GM18858 (cell line): ENCODE data around the gene KRT28.
"Not testable (repeated sequence)": the region's sequence is repeated elsewhere in the genome, so short reads cannot be mapped to it uniquely, and the experiment has no call there.

ENCODE experiments used
- ATAC-seq: cut with Tn5 transposase; IDR thresholded peaks from one replicate; pipeline ENCODE4 v1.9.1; 2021; ENCODE audit not compliant: unreplicated experiment

The KRT28 gene

DNA sequence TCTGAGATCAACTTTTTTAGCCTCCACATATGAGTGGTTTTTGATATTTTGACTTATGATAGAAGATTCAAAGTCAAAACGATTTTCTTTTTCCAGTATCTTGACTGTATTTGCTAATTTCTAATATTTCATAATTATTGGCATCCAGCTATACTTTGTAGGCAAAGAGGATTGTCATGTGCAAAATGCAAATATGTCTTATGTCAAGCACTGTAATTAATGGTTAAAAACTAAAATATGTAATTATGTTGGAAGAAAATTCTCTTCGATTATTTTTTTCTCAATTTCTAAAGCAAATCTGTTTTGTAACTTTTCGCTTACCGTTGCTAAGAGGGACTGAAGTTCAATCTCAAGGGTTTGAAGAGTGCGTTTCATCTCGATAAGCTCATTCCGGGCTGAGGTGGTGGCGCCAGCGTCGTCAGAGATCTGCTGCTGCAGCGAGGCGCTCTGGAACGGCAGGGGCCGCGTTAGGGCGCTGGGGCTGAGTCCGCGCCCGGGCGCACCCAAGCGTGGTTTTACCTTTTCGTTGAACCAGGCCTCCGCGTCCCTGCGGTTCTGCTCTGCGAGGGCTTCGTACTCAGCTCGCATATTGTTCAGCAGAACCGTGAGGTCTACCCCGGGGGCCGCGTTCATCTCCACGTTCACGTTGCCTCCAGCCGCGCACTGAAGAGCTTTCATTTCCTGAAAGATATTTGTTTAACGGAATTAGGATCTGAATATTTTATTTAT is 20.4 kb downstream of the KRT28 start:
- no peak for ATAC-seq

DNA sequence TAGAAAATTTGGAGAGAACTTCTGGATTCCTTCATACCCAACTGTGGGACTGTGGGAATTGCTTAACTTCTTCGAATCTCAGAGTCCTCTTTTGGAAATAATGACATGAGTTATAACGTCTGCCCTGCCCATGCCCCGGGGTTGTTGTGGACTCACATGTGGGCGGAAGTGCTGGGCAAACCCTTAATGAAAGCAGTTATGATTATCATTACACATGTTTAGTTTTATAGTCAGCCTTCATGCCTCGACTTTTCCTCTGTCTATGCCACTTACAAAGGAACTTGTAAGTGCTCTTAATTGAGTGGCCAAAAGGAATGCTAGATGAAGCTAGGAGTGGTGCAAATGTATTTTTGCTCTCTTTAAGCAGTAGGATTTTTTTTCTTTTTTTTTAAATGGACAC is 21.3 kb downstream of the KRT28 start:
- ATAC-seq: no peak

DNA sequence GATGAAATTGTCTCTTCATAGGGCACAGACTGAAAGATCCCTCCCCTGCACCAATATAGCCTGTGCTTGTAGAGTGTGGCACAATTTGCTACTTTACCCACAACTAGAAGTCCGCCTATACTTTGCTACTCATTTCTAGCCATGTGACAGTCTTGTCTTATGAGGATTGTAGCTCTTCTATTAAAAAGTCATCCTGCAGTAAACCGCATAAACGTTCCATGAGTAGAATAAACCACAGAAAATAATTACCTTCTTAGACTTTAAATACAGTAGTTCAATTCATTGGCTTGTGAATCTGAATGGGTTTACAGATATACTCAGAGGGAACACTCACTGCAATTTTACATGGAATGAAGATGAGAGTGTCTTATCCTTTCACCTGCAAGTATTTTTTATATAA is 21.8 kb downstream of the KRT28 start:
- ATAC-seq: no peak

DNA sequence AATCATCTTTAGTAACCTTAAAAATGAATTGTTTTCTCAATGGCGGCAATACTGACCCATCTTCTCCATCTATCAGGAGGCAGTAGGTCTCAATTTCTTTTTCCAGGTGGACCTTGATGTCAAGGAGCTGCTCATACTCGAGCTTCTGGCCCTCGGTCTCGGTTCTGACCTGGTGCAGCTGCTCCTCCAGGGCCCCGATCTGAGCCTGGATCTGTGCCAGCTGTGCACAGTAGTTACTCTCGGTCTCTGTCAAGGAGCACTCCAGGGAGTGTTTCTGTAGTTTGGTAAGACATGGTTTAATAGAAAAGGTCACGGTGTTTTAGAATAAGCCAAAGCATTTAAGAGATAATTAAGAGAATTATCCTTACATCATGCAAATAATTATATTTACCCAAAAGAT is 22.3 kb downstream of the KRT28 start:
- no peak for ATAC-seq

DNA sequence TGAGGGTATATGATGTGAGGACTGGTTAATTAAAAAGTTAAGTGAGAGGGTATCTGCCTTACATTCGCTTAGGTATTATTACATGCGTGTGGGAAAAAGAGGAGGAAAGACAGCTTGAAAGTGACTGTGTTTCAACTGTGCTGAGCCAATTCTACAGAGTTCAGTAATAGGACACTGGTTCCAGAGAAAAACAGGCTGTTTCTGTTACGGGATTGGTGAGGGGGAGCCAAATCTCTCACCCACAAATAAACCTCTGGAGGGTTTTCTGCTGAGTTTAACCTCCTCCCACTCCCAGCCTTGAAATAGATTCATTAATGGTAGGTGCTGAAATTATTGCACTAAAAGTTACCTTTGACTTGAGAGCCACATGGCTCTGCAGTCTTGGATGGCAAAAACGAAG is 23.8 kb downstream of the KRT28 start:
- no peak for ATAC-seq

DNA sequence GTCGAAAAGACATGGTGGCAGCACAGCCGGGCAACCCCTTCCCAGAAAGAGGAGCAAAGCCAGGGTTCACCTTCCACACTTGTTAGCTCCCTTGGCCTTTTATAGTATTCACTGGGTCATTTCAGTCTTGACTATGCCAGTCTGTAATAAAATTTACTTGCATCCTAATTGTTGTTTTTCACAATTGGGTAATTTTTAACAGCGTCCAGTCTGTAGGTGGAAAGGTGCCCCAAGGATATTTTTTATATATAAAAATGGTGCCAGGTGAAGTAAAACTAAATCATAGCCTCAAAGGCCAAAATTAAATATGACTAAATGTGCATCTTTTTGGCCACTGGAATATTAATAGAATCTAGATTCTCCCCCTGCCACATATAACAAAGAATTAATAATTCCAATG is 27.7 kb downstream of the KRT28 start, which contains the start of gene KRT26:
Gene KRT26 (minus strand): TSS at position 101 of the 400 bp plus-strand sequence. CDS start 88 bp downstream, at position 13.
- ATAC-seq: no peak

DNA sequence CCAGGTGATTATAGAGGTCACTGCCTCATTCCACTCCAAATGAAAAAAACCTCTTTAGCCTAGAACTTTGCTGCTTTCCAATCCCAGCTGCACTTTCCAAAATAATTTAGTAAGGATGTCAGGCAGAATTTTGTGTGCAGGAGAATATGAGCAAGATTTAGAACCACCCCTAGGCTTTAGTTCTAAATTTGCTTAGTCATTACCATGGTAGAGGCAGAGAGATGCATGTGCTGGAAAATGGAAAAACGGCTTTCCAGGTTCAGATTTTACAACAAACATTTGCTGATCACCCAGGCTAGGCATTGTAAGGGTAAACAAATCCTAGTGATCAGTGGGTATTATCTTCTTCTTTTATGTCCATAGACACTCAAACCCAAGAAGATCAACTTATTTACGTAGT is 34.1 kb downstream of the KRT28 start:
- no peak for ATAC-seq

DNA sequence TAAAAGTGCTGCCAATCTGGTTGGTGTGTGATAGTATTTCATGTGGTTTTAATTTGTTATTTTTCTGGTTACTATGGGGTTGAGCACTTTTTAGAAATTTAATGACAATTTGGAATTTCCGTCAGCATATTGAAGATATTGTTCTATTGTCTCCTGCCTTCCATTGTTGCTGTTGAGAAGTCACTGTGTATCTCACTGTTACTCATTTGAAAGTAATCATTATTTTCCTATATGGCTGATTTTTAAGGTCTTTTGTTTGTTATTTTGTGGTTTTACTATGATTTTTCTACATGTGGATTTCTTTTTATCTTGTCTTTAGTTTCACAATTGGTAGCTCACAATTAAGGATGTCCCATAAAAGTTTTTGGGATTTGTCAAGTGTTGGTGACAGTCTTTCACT is 36.0 kb downstream of the KRT28 start:
- ATAC-seq: no peak

DNA sequence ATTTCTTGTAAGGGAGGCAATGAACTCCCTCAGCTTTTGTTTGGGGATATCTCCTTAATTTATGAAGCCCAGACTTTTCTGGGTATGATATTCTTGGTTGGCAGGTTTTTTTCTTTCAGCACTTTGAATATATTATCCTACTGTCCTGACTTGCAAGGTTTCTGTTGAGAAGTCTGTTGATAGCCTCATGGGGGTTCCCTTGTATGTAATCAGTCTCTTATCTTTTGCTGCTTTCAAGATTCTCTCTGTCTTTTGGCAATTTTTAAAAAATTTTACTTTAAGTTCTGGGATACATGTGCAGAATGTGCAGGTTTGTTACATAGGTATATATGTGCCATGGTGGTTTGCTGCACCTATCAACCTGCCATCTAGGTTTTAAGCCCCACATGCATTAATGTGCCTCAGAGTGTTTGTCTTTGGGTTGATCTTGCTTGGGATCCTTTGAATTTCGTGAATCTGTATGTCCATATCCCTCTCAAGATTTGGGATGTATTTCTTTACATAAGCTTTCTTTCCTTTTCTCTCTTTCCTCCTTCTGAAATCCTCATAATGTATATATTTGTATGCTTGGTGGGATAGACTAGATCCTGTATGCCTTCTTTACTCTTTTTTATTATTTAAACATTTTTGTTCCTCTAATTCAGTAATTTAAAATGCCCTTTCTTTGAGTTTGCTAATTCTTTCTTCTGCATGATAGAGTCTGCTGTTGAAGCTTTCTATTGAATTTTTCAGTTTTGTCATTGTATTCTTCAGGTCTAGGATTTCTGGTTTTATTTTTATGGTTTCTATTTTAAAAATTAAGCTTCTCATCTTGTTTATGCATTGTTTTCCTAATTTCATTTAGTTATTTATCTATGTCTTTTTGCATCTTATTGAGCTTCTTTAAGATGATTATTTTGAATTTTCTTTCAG is 39.4 kb downstream of the KRT28 start:
- ATAC-seq: no peak

DNA sequence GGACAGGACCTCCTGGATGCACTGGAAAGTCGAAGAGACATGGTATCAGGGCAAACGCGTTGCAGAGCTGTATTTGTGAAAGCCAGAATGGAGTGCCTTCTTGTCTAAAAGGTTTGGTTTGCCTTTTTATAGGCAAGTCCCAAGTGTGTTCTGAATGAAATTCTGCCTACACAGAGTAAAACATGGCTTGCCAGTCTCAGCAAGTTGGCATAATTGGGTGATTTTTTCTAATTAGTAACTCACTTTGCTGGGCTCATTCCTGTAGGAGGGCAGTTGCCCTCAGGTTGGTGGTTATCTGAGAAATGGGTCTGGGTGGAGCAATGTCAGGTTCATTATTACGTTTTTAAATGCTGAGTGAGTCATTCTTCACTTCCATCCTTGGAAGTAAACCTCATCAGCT is 44.5 kb downstream of the KRT28 start, which contains the start of gene KRT25:
Gene KRT25 (minus strand): TSS at position 101 of the 400 bp plus-strand sequence. CDS start 60 bp downstream, at position 41.
- ATAC-seq: no peak

DNA sequence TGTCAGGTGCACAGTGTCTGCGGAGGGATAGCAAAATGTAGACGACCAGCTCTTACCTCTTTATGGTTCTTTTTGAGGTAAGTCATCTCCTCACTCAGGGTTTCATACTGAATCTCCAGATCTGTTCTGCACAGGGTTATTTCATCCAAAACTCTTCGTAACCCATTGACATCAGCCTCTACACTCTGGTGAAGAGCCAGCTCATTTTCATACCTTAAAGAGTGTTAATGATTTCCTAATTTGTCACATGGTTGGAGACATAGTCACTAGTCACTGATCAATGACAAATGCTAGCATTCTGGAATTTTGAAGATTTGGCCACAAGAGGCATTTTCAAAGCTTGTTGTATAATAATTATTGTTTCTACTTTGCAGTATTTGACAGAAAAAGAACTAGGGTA is 46.0 kb downstream of the KRT28 start:
- ATAC-seq: no peak

DNA sequence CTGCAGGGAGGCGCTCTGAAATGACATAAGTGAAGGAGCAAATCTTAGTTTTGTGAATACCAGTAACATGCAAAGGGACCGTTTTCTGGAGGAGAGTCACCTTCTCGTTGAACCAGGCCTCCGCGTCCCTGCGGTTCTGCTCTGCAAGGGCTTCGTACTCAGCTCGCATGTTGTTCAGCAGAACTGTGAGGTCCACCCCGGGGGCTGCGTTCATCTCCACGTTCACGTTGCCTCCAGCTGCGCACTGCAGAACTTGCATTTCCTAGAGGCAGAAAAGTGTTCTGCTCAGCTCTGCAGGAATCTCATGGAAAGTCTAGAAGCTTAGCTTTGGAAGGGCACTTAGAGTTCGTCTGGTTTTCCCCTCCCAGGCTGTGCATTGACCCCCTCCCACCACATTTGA is 48.7 kb downstream of the KRT28 start:
- no peak for ATAC-seq

DNA sequence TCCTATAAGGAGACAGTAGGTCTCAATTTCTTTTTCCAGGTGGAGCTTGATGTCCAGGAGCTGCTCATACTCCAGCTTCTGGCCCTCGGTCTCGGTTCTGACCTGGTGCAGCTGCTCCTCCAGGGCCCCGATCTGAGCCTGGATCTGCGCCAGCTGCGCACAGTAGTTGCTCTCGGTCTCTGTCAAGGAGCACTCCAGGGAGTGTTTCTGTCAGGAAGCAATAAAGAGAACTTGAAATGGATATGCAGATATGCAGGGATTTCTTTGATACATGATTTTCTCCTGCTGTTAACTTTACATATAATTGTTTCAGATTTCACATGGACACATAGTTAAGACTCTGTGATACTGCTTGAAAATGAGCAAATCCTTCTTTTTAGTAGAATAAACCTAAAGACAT is 49.4 kb downstream of the KRT28 start:
- ATAC-seq: no peak

DNA sequence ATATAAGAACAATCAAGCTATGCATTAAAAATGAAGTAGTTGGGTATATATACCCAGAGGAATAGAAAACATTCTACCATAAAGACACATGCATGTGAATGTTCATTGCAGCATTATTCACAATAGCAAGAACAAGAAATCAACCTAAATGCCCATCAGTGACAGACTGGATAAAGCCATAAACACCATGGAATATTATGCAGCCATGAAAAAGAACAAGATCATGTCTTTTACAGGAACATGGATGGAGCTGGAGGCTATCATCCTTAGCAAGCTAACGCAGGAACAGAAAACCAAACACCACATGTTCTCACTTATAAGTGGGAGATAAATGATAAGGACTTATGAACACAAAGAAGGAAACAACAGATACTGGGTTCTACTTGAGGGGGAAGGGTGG is 51.1 kb downstream of the KRT28 start:
- ATAC-seq: not testable (repeated sequence)
